ENCODE data around the gene ATP5F1C. TPM values are rescaled to one million over a fixed set of nuclear protein-coding genes. Genes with fewer than 3 reads are reported as not detected.
A peak's percentile ranks its signal among the peaks of the same experiment; 100 is the strongest.
"Not testable (repeated sequence)": the region's sequence is repeated elsewhere in the genome, so short reads cannot be mapped to it uniquely, and the experiment has no call there.

ATP5F1C gene
- total and polyA plus RNA-seq, 4 experiments from 2014 or later: 124 to 508 (median 216) TPM

GRCh38 chr10:7782194-7782593 lies 5.8 kb upstream of the ATP5F1C start:
- H3K4me3 ChIP-seq (ENCODE audit: low read length in 2 of 2); H3K27ac ChIP-seq (ENCODE audit: low read depth, low read length); H3K9me3 ChIP-seq (ENCODE audit: control insufficient read depth in 1 of 2, low read length in 2 of 2); intact Hi-C loops (cut with micrococcal nuclease); H3K27ac Mint-ChIP-seq; POLR2A ChIA-PET (ENCODE audit: partially characterized antibody); H3K9me3 Mint-ChIP-seq; H3K27me3 Mint-ChIP-seq; DNase-seq; H3K27me3 ChIP-seq (ENCODE audit: insufficient read depth, low read length); H3K4me3 Mint-ChIP-seq; CTCF ChIA-PET (ENCODE audit: partially characterized antibody): not testable (repeated sequence)
- peaks cover 19 to 28% (median 23%) of the 10 kb centered on the region in 4 donors for H3K4me1 Mint-ChIP-seq
- peaks cover 26% of the 10 kb centered on the region for H3K36me3 ChIP-seq (ENCODE audit: insufficient read depth, low read length)
- H3K36me3 Mint-ChIP-seq: peaks cover 28 to 47% of the 10 kb centered on the region in 2 donors
- H3K4me1 ChIP-seq (ENCODE audit: insufficient read depth, low read length): peaks cover 35% of the 10 kb centered on the region

- ChIA-PET CTCF (ENCODE audit: partially characterized antibody) (no interaction called here), POLR2A (ENCODE audit: partially characterized antibody) (interaction anchor here (4.3 kb wide), 1 partner anchor 32 kb away, joined by 102 read pairs; the partner anchor contains the start of gene TAF3)
- Histone ChIP-seq H3K4me1 (ENCODE audit: insufficient read depth, low read length) (peaks cover 66% of the 10 kb centered on the region), H3K4me3 (ENCODE audit: low read length in 2 of 2) (peak overlapping the region in 1 of 2 donors; percentile 91), H3K36me3 (ENCODE audit: insufficient read depth, low read length) (peaks cover under 1% of the 10 kb centered on the region), H3K27ac (ENCODE audit: low read depth, low read length) (no peak overlapping the region), H3K27me3 (ENCODE audit: insufficient read depth, low read length) (no peaks in the 10 kb centered on the region), H3K9me3 (ENCODE audit: control insufficient read depth in 1 of 2, low read length in 2 of 2) (no peaks in the 10 kb centered on the region)
- intact Hi-C loops (cut with micrococcal nuclease): no loop called here
- Mint-ChIP-seq H3K27me3 (no peaks in the 10 kb centered on the region), H3K27ac (peak overlapping the region in 3 of 7 donors; percentile 22 to 49 (median 30)), H3K4me3 (no peak overlapping the region), H3K36me3 (peaks cover 13 to 21% of the 10 kb centered on the region in 2 donors), H3K4me1 (peaks cover 33 to 56% (median 42%) of the 10 kb centered on the region in 4 donors), H3K9me3 (no peaks in the 10 kb centered on the region)
- no peak for DNase-seq
Measured at GRCh38 chr10:7786430-7786829, 1.5 kb upstream of the ATP5F1C start.

- Histone ChIP-seq H3K4me1 (ENCODE audit: insufficient read depth, low read length) (peaks cover 75% of the 10 kb centered on the region), H3K36me3 (ENCODE audit: insufficient read depth, low read length) (no peaks in the 10 kb centered on the region), H3K27me3 (ENCODE audit: insufficient read depth, low read length) (no peaks in the 10 kb centered on the region), H3K27ac (ENCODE audit: low read depth, low read length) (peak overlapping the region; percentile 75), H3K4me3 (ENCODE audit: low read length in 2 of 2) (peak overlapping the region; percentile 91 to 99), H3K9me3 (ENCODE audit: control insufficient read depth in 1 of 2, low read length in 2 of 2) (no peaks in the 10 kb centered on the region)
- H3K4me3 Mint-ChIP-seq: no peak overlapping the region
- DNase-seq: peak in 1 of 5 donors; percentile 1
- intact Hi-C loops (cut with micrococcal nuclease): no loop called here
- no peaks in the 10 kb centered on the region for H3K9me3 Mint-ChIP-seq
- POLR2A ChIA-PET (ENCODE audit: partially characterized antibody): interaction anchor here (0.5 to 4.3 kb wide), 8 partner anchors 10 to 629 kb away, joined by 3 to 102 read pairs (median 6); partner anchors contain the start of gene TAF3
- H3K36me3 Mint-ChIP-seq: peaks cover 13 to 29% of the 10 kb centered on the region in 2 donors
- H3K4me1 Mint-ChIP-seq: peaks cover 39 to 65% (median 50%) of the 10 kb centered on the region in 4 donors
- no peak overlapping the region for H3K27ac Mint-ChIP-seq
- H3K27me3 Mint-ChIP-seq: no peaks in the 10 kb centered on the region
- CTCF ChIA-PET (ENCODE audit: partially characterized antibody): interaction anchor here (1.0 to 1.3 kb wide), 5 partner anchors 22 to 101 kb away, joined by 3 to 9 read pairs (median 3); partner anchors contain the start of gene TAF3
Measured at GRCh38 chr10:7787150-7787856, 674 bp upstream of the ATP5F1C start.

GRCh38 chr10:7788639-7789286 lies 786 bp downstream of the ATP5F1C start:
- no peak for DNase-seq
- peak overlapping the region in 1 of 7 donors; percentile 36 for H3K27ac Mint-ChIP-seq

GRCh38 chr10:7789390-7789789 lies 1.4 kb downstream of the ATP5F1C start:
- no peak overlapping the region for H3K27ac ChIP-seq (ENCODE audit: low read depth, low read length)
- no peak for DNase-seq
- POLR2A ChIA-PET (ENCODE audit: partially characterized antibody): interaction anchor here (4.3 kb wide), 1 partner anchor 29 kb away, joined by 102 read pairs; the partner anchor contains the start of gene TAF3
- H3K4me1 Mint-ChIP-seq: peaks cover 48 to 74% (median 55%) of the 10 kb centered on the region in 4 donors
- no peaks in the 10 kb centered on the region for H3K9me3 ChIP-seq (ENCODE audit: control insufficient read depth in 1 of 2, low read length in 2 of 2)
- no peaks in the 10 kb centered on the region for H3K27me3 Mint-ChIP-seq
- H3K36me3 Mint-ChIP-seq: peaks cover 8 to 27% of the 10 kb centered on the region in 2 donors
- H3K4me1 ChIP-seq (ENCODE audit: insufficient read depth, low read length): peaks cover 77% of the 10 kb centered on the region
- no peaks in the 10 kb centered on the region for H3K36me3 ChIP-seq (ENCODE audit: insufficient read depth, low read length)
- no peak overlapping the region for H3K4me3 Mint-ChIP-seq
- H3K27me3 ChIP-seq (ENCODE audit: insufficient read depth, low read length): no peaks in the 10 kb centered on the region
- CTCF ChIA-PET (ENCODE audit: partially characterized antibody): no interaction called here
- intact Hi-C loops (cut with micrococcal nuclease): loop anchor here (2.0 kb wide), 1 partner anchor 1977 kb away; the partner anchor contains the start of gene GDI2
- no peaks in the 10 kb centered on the region for H3K9me3 Mint-ChIP-seq
- peak overlapping the region in 2 of 7 donors; percentile 49 to 85 for H3K27ac Mint-ChIP-seq
- no peak overlapping the region for H3K4me3 ChIP-seq (ENCODE audit: low read length in 2 of 2)

More at GRCh38 chr10:7788639-7789286, 786 bp downstream of the ATP5F1C start:
- Histone ChIP-seq H3K36me3 (ENCODE audit: insufficient read depth, low read length) (no peaks in the 10 kb centered on the region), H3K27ac (ENCODE audit: low read depth, low read length) (peak overlapping the region; percentile 75), H3K27me3 (ENCODE audit: insufficient read depth, low read length) (no peaks in the 10 kb centered on the region), H3K4me3 (ENCODE audit: low read length in 2 of 2) (peak overlapping the region; percentile 91 to 99), H3K9me3 (ENCODE audit: control insufficient read depth in 1 of 2, low read length in 2 of 2) (no peaks in the 10 kb centered on the region), H3K4me1 (ENCODE audit: insufficient read depth, low read length) (peaks cover 75% of the 10 kb centered on the region)
- H3K36me3 Mint-ChIP-seq: peaks cover 9 to 27% of the 10 kb centered on the region in 2 donors
- intact Hi-C loops (cut with micrococcal nuclease): loop anchor here (1.0 to 2.0 kb wide), 2 partner anchors 30 to 1976 kb away; partner anchors contain the start of genes GDI2 and TAF3
- H3K4me1 Mint-ChIP-seq: peaks cover 44 to 72% (median 55%) of the 10 kb centered on the region in 4 donors
- H3K4me3 Mint-ChIP-seq: no peak overlapping the region
- no peaks in the 10 kb centered on the region for H3K27me3 Mint-ChIP-seq
- H3K9me3 Mint-ChIP-seq: no peaks in the 10 kb centered on the region
- CTCF ChIA-PET (ENCODE audit: partially characterized antibody): interaction anchor here (1.1 to 1.3 kb wide), 4 partner anchors 20 to 29 kb away, joined by 3 to 9 read pairs (median 4); partner anchors contain the start of gene TAF3
- POLR2A ChIA-PET (ENCODE audit: partially characterized antibody): interaction anchor here (1.0 to 4.3 kb wide), 7 partner anchors 8 to 33 kb away, joined by 4 to 102 read pairs (median 6); partner anchors contain the start of gene TAF3

GRCh38 chr10:7792541-7792940 lies 4.6 kb downstream of the ATP5F1C start:
- ChIA-PET CTCF (ENCODE audit: partially characterized antibody) (interaction anchor here (0.5 kb wide), 1 partner anchor 493 kb away, joined by 3 read pairs; no protein-coding TSS in a partner anchor), POLR2A (ENCODE audit: partially characterized antibody) (interaction anchor here (1.2 to 1.4 kb wide), 2 partner anchors 26 kb away, joined by 3 to 4 read pairs; partner anchors contain the start of gene TAF3)
- peaks cover 58 to 82% (median 65%) of the 10 kb centered on the region in 4 donors for H3K4me1 Mint-ChIP-seq
- H3K27ac Mint-ChIP-seq: peak overlapping the region in 2 of 7 donors; percentile 1 to 10
- H3K27me3 Mint-ChIP-seq: no peaks in the 10 kb centered on the region
- Histone ChIP-seq H3K4me3 (ENCODE audit: low read length in 2 of 2) (no peak overlapping the region), H3K27me3 (ENCODE audit: insufficient read depth, low read length) (no peaks in the 10 kb centered on the region), H3K27ac (ENCODE audit: low read depth, low read length) (no peak overlapping the region), H3K4me1 (ENCODE audit: insufficient read depth, low read length) (peaks cover 59% of the 10 kb centered on the region), H3K36me3 (ENCODE audit: insufficient read depth, low read length) (peaks cover 8% of the 10 kb centered on the region), H3K9me3 (ENCODE audit: control insufficient read depth in 1 of 2, low read length in 2 of 2) (no peaks in the 10 kb centered on the region)
- intact Hi-C loops (cut with micrococcal nuclease): no loop called here
- peak overlapping the region in 4 of 8 donors; percentile 10 to 28 (median 18) for H3K4me3 Mint-ChIP-seq
- H3K9me3 Mint-ChIP-seq: no peaks in the 10 kb centered on the region
- H3K36me3 Mint-ChIP-seq: peaks cover 17 to 44% of the 10 kb centered on the region in 2 donors
- DNase-seq: no peak
